Effector memory CD8-positive, alpha-beta T cell (primary cell): ENCODE measurements around the gene SLTM.
"Not testable (repeated sequence)": the region's sequence is repeated elsewhere in the genome, so short reads cannot be mapped to it uniquely, and the experiment has no call there.

Source experiments
- ATAC-seq: fragments of 150-1000 bp; cut with Tn5 transposase; replicated peaks from 2 replicates; pipeline ENCODE4 v1.10.0; 2021; ENCODE audit warnings: mild to moderate bottlenecking, moderate library complexity
- DNase-seq, 3 experiments: peaks; one replicate each; pipeline ENCODE4 v3.0.0; 2021
- H3K27ac Mint-ChIP-seq, 2 donors: one replicate each; pipeline ENCODE4 v1.8.0; 2022; ENCODE audit warnings: mild to moderate bottlenecking in 2 of 2, mixed read lengths in 2 of 2, moderate library complexity in 2 of 2
- H3K27me3 Mint-ChIP-seq, 2 donors: one replicate each; pipeline ENCODE4 v1.8.0; 2022; ENCODE audit warnings: mixed read lengths in 2 of 2
- H3K36me3 Mint-ChIP-seq: one replicate; pipeline ENCODE4 v1.8.0; 2022; ENCODE audit warnings: mild to moderate bottlenecking, moderate library complexity, mixed read lengths; ENCODE audit not compliant: insufficient read depth
- H3K4me1 Mint-ChIP-seq, 2 donors: one replicate each; pipeline ENCODE4 v1.8.0; 2022; ENCODE audit warnings: low read depth in 2 of 2, mixed read lengths in 2 of 2
- H3K4me3 Mint-ChIP-seq, 2 donors: one replicate each; pipeline ENCODE4 v1.8.0; 2022; ENCODE audit warnings: mild to moderate bottlenecking in 2 of 2, mixed read lengths in 2 of 2, moderate library complexity in 2 of 2
- H3K9me3 Mint-ChIP-seq, 2 donors: one replicate each; pipeline ENCODE4 v1.8.0; 2022; ENCODE audit warnings: mixed read lengths in 2 of 2

Gene SLTM

GRCh38 chr15:58880320-58880719, 53.2 kb downstream of the SLTM start:
- H3K4me1 Mint-ChIP-seq, result peaks cover 0 to 4% of the 10 kb centered on the region in 2 donors
- H3K27ac Mint-ChIP-seq, result no peak overlapping the region
- H3K27me3 Mint-ChIP-seq, result no peaks in the 10 kb centered on the region
- no peak for DNase-seq
- peaks cover 85% of the 10 kb centered on the region for H3K36me3 Mint-ChIP-seq
- no peak overlapping the region for H3K4me3 Mint-ChIP-seq
- no peak for ATAC-seq
- no peaks in the 10 kb centered on the region for H3K9me3 Mint-ChIP-seq

DNA sequence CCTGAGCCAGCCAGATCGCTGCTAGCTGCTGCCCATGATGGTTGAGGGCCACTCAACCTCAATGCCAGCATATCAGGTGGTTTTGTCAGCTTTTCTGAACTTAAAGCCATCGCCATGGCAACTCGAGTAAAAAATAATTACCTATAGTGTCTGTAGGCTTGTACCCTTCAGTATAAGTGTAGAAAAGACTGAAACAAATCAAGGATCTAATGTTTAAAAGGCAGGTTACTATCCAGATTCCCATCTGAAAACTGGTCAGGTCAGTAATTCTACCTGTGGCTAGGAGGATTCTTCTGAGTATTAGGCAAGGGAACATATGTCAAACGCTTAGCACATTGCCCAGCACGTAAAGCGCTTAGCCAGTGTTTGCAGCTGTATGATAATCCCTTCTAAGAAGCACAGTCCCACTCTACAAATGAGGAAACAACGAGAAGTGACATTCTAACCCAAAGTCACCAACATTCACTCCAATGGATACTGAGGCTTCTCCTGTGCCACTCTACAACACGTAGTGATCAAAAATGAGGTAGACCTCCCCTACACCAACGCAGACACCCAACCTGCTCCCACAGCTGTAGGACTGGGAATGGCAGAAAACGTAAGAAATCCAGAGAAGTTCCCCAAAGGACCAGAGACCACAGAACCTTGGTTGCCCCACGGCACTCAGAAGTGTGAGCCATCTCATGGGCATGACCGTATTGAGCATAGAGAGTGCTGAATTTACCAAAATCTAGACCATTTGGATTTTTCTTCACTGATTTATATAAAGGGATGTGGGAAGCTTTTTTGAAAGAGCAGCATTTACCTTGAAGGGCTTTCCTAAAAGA, 55.3 kb downstream of the SLTM start:
- Mint-ChIP-seq H3K4me3 (no peak overlapping the region), H3K27me3 (no peaks in the 10 kb centered on the region), H3K9me3 (no peaks in the 10 kb centered on the region), H3K36me3 (peaks cover 64% of the 10 kb centered on the region), H3K27ac (no peak overlapping the region), H3K4me1 (no peaks in the 10 kb centered on the region)
- ATAC-seq, result no peak
- no peak for DNase-seq

- H3K36me3 Mint-ChIP-seq, result peaks cover 47% of the 10 kb centered on the region
- no peaks in the 10 kb centered on the region for H3K4me1 Mint-ChIP-seq
- no peaks in the 10 kb centered on the region for H3K27me3 Mint-ChIP-seq
- H3K27ac Mint-ChIP-seq, result no peak overlapping the region
- H3K9me3 Mint-ChIP-seq, result no peaks in the 10 kb centered on the region
- no peak overlapping the region for H3K4me3 Mint-ChIP-seq
- ATAC-seq (no peak), DNase-seq (no peak)
These were observed 57.0 kb downstream of the SLTM start for GRCh38 chr15:58876306-58877106.

DNA sequence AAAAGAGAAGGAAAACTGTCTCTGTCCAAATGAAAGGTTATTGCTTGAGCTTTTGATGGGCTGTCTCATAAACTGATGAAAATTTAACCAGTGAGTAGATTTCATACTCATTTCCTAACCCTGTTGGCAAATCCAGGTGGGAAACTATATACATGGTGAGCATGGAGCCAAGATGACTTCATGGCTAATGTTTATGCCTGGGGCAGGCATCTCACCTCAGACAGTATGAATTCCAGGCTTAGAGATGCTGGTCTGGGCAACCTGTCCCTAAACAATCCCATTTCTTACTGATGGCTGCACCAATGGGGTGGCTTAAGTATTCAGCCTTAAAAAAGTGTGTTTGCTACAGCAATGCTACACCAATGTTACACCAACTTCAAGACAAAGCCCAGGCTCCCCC, 58.1 kb downstream of the SLTM start:
- H3K36me3 Mint-ChIP-seq, result peaks cover 36% of the 10 kb centered on the region
- DNase-seq (no peak), ATAC-seq (no peak)
- no peak overlapping the region for H3K27ac Mint-ChIP-seq
- no peak overlapping the region for H3K4me3 Mint-ChIP-seq
- no peaks in the 10 kb centered on the region for H3K27me3 Mint-ChIP-seq
- no peaks in the 10 kb centered on the region for H3K4me1 Mint-ChIP-seq
- H3K9me3 Mint-ChIP-seq, result no peaks in the 10 kb centered on the region

DNA sequence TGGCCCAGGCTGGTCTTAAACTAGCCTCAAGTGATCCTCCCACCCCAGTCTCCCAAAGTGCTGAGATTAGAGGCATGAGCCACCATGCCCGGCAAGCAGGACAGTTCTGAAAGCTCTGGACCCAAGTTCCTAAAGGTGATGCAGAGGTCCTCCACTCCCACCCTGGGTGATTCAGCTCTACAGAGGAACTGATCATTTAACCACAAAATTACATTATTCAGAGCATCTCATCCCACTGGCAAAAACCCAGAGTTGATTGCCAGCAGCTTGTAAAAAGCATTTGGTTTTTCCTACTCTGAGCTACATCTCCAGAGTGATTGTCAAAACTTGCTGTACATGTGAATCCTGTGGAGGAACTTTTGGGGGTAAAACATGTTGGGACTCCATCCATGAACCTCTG, 60.2 kb downstream of the SLTM start:
- Mint-ChIP-seq H3K36me3 (peaks cover 17% of the 10 kb centered on the region), H3K27me3 (no peaks in the 10 kb centered on the region), H3K27ac (no peak overlapping the region), H3K4me3 (no peak overlapping the region), H3K9me3 (no peaks in the 10 kb centered on the region), H3K4me1 (no peaks in the 10 kb centered on the region)
- DNase-seq (no peak), ATAC-seq (no peak)

DNA sequence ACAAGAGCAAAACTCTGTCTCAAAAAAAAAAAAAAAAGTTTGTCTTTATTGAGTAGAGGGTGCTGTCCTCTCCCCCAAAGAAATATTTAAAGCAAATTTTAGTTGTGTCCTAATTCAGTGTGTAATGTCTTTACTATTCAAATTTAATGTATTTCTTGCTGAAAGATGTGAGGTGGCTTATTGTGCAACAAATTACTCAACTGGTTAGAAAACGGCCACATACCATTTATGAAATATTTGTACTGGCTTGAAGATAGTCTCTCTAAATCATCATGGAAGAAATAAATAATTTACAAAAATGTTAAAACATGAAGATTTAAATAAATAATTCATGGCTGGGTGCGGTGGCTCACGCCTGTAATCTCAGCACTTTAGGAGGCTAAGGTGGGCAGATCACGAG, 63.0 kb downstream of the SLTM start:
- H3K4me1 Mint-ChIP-seq, result no peaks in the 10 kb centered on the region
- DNase-seq (no peak), ATAC-seq (no peak)
- no peaks in the 10 kb centered on the region for H3K9me3 Mint-ChIP-seq
- no peak overlapping the region for H3K4me3 Mint-ChIP-seq
- H3K27me3 Mint-ChIP-seq, result no peaks in the 10 kb centered on the region
- H3K27ac Mint-ChIP-seq, result no peak overlapping the region
- H3K36me3 Mint-ChIP-seq, result peaks cover 2% of the 10 kb centered on the region

GRCh38 chr15:58867926-58868325, 65.6 kb downstream of the SLTM start:
- no peak for ATAC-seq
- Mint-ChIP-seq H3K4me3 (no peak overlapping the region), H3K27me3 (peaks cover 0 to 9% of the 10 kb centered on the region in 2 donors), H3K9me3 (no peaks in the 10 kb centered on the region), H3K36me3 (peaks cover 2% of the 10 kb centered on the region), H3K27ac (no peak overlapping the region), H3K4me1 (peaks cover 0 to 3% of the 10 kb centered on the region in 2 donors)
- DNase-seq, result no peak

GRCh38 chr15:58865425-58865880, 68.0 kb downstream of the SLTM start:
- H3K36me3 Mint-ChIP-seq, result peaks cover 2% of the 10 kb centered on the region
- H3K27me3 Mint-ChIP-seq, result peaks cover 0 to 9% of the 10 kb centered on the region in 2 donors
- H3K4me3 Mint-ChIP-seq, result peak overlapping the region in 1 of 2 donors; percentile 54
- no peak overlapping the region for H3K27ac Mint-ChIP-seq
- no peaks in the 10 kb centered on the region for H3K9me3 Mint-ChIP-seq
- no peak for DNase-seq
- peaks cover 5 to 7% of the 10 kb centered on the region in 2 donors for H3K4me1 Mint-ChIP-seq
- no peak for ATAC-seq

- peaks cover 0 to 9% of the 10 kb centered on the region in 2 donors for H3K27me3 Mint-ChIP-seq
These were observed 68.7 kb downstream of the SLTM start for GRCh38 chr15:58864602-58865424.

GRCh38 chr15:58862326-58862725, 71.2 kb downstream of the SLTM start:
- DNase-seq (no peak), ATAC-seq (no peak)
- Mint-ChIP-seq H3K36me3 (no peaks in the 10 kb centered on the region), H3K9me3 (no peaks in the 10 kb centered on the region), H3K4me1 (peaks cover 5 to 7% of the 10 kb centered on the region in 2 donors), H3K4me3 (no peak overlapping the region), H3K27ac (peak overlapping the region in 1 of 2 donors; percentile 44), H3K27me3 (peaks cover 0 to 9% of the 10 kb centered on the region in 2 donors)

More at GRCh38 chr15:58864602-58865424, 68.7 kb downstream of the SLTM start:
- ATAC-seq (peak; percentile 32), DNase-seq (no peak)
- Mint-ChIP-seq H3K27ac (peak overlapping the region in 1 of 2 donors; percentile 41), H3K4me1 (peaks cover 5 to 7% of the 10 kb centered on the region in 2 donors), H3K4me3 (peak overlapping the region in 1 of 2 donors; percentile 54), H3K36me3 (peaks cover 2% of the 10 kb centered on the region), H3K9me3 (no peaks in the 10 kb centered on the region)

DNA sequence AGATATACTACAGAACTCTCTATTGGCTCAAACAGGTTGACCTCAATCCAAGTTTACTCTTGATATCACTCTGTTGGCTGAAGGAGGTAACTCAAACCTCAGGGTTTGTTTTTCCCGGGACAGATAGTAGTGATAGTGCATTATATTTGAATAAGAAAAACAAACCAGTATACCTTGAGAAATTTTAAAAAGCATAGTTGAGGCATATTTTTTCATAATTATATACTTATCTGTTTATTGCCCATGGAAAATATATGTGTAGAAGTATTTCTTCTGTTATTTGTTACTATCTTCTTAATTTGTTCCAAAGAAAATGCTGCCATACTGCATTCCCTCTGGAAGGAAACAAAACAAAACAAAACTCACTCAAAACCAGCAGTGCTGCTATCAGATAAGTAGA, 76.9 kb downstream of the SLTM start:
- not testable (repeated sequence) for H3K27ac Mint-ChIP-seq, H3K27me3 Mint-ChIP-seq, H3K4me3 Mint-ChIP-seq, H3K4me1 Mint-ChIP-seq, DNase-seq, ATAC-seq, H3K9me3 Mint-ChIP-seq
- peaks cover 36% of the 10 kb centered on the region for H3K36me3 Mint-ChIP-seq

DNA sequence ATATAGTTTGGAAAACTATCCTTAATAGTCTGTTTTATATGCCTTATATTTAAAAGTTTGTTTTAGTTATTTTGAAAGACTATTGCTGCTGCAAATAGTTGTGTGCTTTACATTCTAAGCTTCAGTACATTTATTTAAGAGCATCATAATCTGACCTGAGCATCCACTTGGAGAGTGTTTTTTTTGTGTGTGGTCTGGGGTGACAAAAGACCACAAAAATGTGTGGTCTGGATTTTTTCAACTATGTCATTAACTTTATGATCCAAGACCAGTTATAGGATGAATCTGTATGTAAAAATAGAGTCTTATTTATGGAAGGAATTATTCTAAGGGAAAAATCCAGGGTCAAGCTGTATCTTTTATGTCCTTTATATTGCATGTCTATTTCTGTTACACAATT, 77.4 kb downstream of the SLTM start:
- no peak overlapping the region for H3K4me3 Mint-ChIP-seq
- no peaks in the 10 kb centered on the region for H3K9me3 Mint-ChIP-seq
- H3K36me3 Mint-ChIP-seq, result peaks cover 42% of the 10 kb centered on the region
- ATAC-seq (no peak), DNase-seq (no peak)
- no peak overlapping the region for H3K27ac Mint-ChIP-seq
- H3K27me3 Mint-ChIP-seq, result no peaks in the 10 kb centered on the region
- H3K4me1 Mint-ChIP-seq, result no peaks in the 10 kb centered on the region

DNA sequence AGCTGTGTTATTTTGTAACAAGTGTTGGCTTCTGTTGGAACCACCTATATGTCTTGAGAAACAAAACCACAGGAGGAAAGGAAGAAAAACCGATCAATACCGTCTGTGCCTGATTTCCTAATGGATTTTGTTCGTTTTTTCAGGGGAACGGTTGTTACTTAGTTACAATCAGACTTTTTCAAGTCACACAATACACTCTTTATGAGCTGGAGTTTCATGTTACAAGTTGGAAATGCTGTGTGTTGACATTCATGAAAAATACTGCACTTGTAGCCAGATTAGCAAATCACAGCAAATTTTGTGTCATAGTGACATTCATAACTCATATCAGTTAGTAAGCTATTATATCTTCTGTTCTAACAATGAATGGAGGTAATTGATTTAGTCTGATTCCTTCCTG, 78.9 kb downstream of the SLTM start:
- Mint-ChIP-seq H3K27me3 (no peaks in the 10 kb centered on the region), H3K4me3 (no peak overlapping the region), H3K4me1 (no peaks in the 10 kb centered on the region), H3K36me3 (peaks cover 43% of the 10 kb centered on the region), H3K27ac (no peak overlapping the region), H3K9me3 (no peaks in the 10 kb centered on the region)
- no peak for ATAC-seq
- DNase-seq, result no peak
